Measurements from ENCODE around the gene CUL2. TPM values are rescaled to one million over a fixed set of nuclear protein-coding genes. Genes with fewer than 3 reads are reported as not detected.

CUL2 gene
- total and polyA plus RNA-seq, 2 donors (not counting 1 experiment from before 2014, with no cell fraction given) = 7.3 to 36.9 TPM

GRCh38 chr10:35096312-35096711 lies 6.2 kb upstream of the CUL2 start:
- Histone ChIP-seq H4K20me1 (ENCODE audit: control insufficient read depth, insufficient read depth, low read length, poor library complexity, severe bottlenecking) (no peaks in the 10 kb centered on the region), H3K4me1 (ENCODE audit: control insufficient read depth in 2 of 2, insufficient read depth in 2 of 2, low read length in 2 of 2) (no peaks in the 10 kb centered on the region), H2AFZ (ENCODE audit: insufficient read depth, low read depth, low read length, poor library complexity, severe bottlenecking) (no peak overlapping the region), H3K4me3 (ENCODE audit: control extremely low read depth in 1 of 5, extremely low read depth in 1 of 5, insufficient read depth in 1 of 5, low read depth in 2 of 5, low read length in 4 of 5) (no peak overlapping the region), H3K79me2 (ENCODE audit: control insufficient read depth, insufficient read depth, low read length) (peaks cover 2% of the 10 kb centered on the region), H3K36me3 (replicated peaks in 1 of 2; ENCODE audit: control extremely low read depth in 1 of 2, control insufficient read depth in 1 of 2, extremely low read depth in 1 of 2, insufficient read depth in 2 of 2, low read length in 1 of 2) (no peaks in the 10 kb centered on the region), H3K4me2 (replicated peaks; ENCODE audit: low read depth, low read length, poor library complexity, severe bottlenecking) (no peak overlapping the region), H3K27ac (ENCODE audit: low read length in 2 of 2) (no peak overlapping the region), H3K9me3 (ENCODE audit: control extremely low read depth in 1 of 3, control insufficient read depth in 2 of 3, insufficient read depth in 1 of 3, low read length in 2 of 3) (no peaks in the 10 kb centered on the region), H3K9ac (ENCODE audit: low read length) (no peak overlapping the region), H3K27me3 (replicated peaks in 1 of 4; ENCODE audit: control extremely low read depth in 1 of 4, control insufficient read depth in 3 of 4, insufficient read depth in 4 of 4, low read length in 3 of 4) (peaks cover 0 to 7% (median 0%) of the 10 kb centered on the region in 4 experiments)
- H3K4me3 Mint-ChIP-seq = no peak overlapping the region
- CTCF ChIA-PET = interaction anchor here (1.4 kb wide), 1 partner anchor 119 kb away, joined by 3 read pairs; no protein-coding TSS in a partner anchor
- H3K4me1 Mint-ChIP-seq = peaks cover under 1% of the 10 kb centered on the region
- no CpG with 5 or more reads among the region's 2 CpGs for WGBS (ENCODE audit: insufficient coverage)
- no peak overlapping the region for H3K27ac Mint-ChIP-seq
- intact Hi-C loops (cut with micrococcal nuclease) = no loop called here
- DNase-seq (no peak), ATAC-seq (ENCODE audit: low read depth) (no peak)
- POLR2A ChIA-PET = no interaction called here
- peaks cover 10% of the 10 kb centered on the region for H3K27me3 Mint-ChIP-seq
- no peak for TF ChIP-seq CTCF (IDR thresholded peaks at IDR 0.05)
- TF ChIP-seq EZH2 (IDR thresholded peaks at IDR 0.05; ENCODE audit: borderline replicate concordance, insufficient read depth, low read depth, low read length, poor library complexity, severe bottlenecking) = no peak
- no peaks in the 10 kb centered on the region for H3K9me3 Mint-ChIP-seq (ENCODE audit: insufficient read depth)

- CTCF ChIA-PET = no interaction called here
- H3K27ac ChIP-seq (ENCODE audit: low read length in 2 of 2) = no peak overlapping the region
- ATAC-seq (ENCODE audit: low read depth) (no peak), DNase-seq (no peak)
- peaks cover under 1% of the 10 kb centered on the region for H4K20me1 ChIP-seq (ENCODE audit: control insufficient read depth, insufficient read depth, low read length, poor library complexity, severe bottlenecking)
- WGBS (ENCODE audit: insufficient coverage) = 88% methylated on average over 1 of the region's 1 CpG
- peaks cover 26% of the 10 kb centered on the region for H3K79me2 ChIP-seq (ENCODE audit: control insufficient read depth, insufficient read depth, low read length)
- no peak overlapping the region for H3K4me3 ChIP-seq (ENCODE audit: control extremely low read depth in 1 of 5, extremely low read depth in 1 of 5, insufficient read depth in 1 of 5, low read depth in 2 of 5, low read length in 4 of 5)
- H3K4me2 ChIP-seq (replicated peaks; ENCODE audit: low read depth, low read length, poor library complexity, severe bottlenecking) = no peak overlapping the region
- no peak overlapping the region for H2AFZ ChIP-seq (ENCODE audit: insufficient read depth, low read depth, low read length, poor library complexity, severe bottlenecking)
- POLR2A ChIA-PET = no interaction called here
- H3K4me1 ChIP-seq (ENCODE audit: control insufficient read depth in 2 of 2, insufficient read depth in 2 of 2, low read length in 2 of 2) = peaks cover 22 to 25% of the 10 kb centered on the region in 2 donors
- no peak for TF ChIP-seq EZH2 (IDR thresholded peaks at IDR 0.05; ENCODE audit: borderline replicate concordance, insufficient read depth, low read depth, low read length, poor library complexity, severe bottlenecking)
- TF ChIP-seq CTCF (IDR thresholded peaks at IDR 0.05) = no peak
- H3K27me3 Mint-ChIP-seq = peaks cover 7% of the 10 kb centered on the region
- H3K9me3 Mint-ChIP-seq (ENCODE audit: insufficient read depth) = no peaks in the 10 kb centered on the region
- no peak overlapping the region for H3K4me3 Mint-ChIP-seq
- intact Hi-C loops (cut with micrococcal nuclease) = no loop called here
- no peaks in the 10 kb centered on the region for H3K36me3 ChIP-seq (replicated peaks in 1 of 2; ENCODE audit: control extremely low read depth in 1 of 2, control insufficient read depth in 1 of 2, extremely low read depth in 1 of 2, insufficient read depth in 2 of 2, low read length in 1 of 2)
- no peaks in the 10 kb centered on the region for H3K9me3 ChIP-seq (ENCODE audit: control extremely low read depth in 1 of 3, control insufficient read depth in 2 of 3, insufficient read depth in 1 of 3, low read length in 2 of 3)
- H3K27ac Mint-ChIP-seq = no peak overlapping the region
- peaks cover 26% of the 10 kb centered on the region for H3K4me1 Mint-ChIP-seq
- no peak overlapping the region for H3K9ac ChIP-seq (ENCODE audit: low read length)
- H3K27me3 ChIP-seq (replicated peaks in 1 of 4; ENCODE audit: control extremely low read depth in 1 of 4, control insufficient read depth in 3 of 4, insufficient read depth in 4 of 4, low read length in 3 of 4) = peaks cover 0 to 7% (median 0%) of the 10 kb centered on the region in 4 experiments
These were observed 2.7 kb upstream of the CUL2 start for GRCh38 chr10:35092851-35093250.

All from B cell (primary cell).